Suprapubic skin (tissue), 4 donors: ENCODE measurements around the gene HACD4.

Experiments used
- CTCF ChIP-seq, 2 donors: fragments of 200-600 bp in 1 of 2; fragments of 450-650 bp in 1 of 2; sonication (generic) in 1 of 2; IDR thresholded peaks; one replicate each; pipeline ENCODE4 v1.5.1; 2016 to 2019; ENCODE audit warnings: antibody characterized with exemption in 2 of 2, mild to moderate bottlenecking in 1 of 2, moderate library complexity in 1 of 2
- EP300 ChIP-seq: sonication (generic); formaldehyde crosslinking; IDR thresholded peaks from one replicate; pipeline ENCODE4 v1.6.1; 2017; ENCODE audit warnings: antibody characterized with exemption
- POLR2A ChIP-seq, 2 donors: fragments of 450-650 bp; IDR thresholded peaks; one replicate each; pipeline ENCODE4 v1.6.1; 2017; ENCODE audit warnings: antibody characterized with exemption in 2 of 2, mild to moderate bottlenecking in 2 of 2, moderate library complexity in 2 of 2
- POLR2AphosphoS5 ChIP-seq, 3 donors: sonication (generic); formaldehyde crosslinking; IDR thresholded peaks; one replicate each; pipeline ENCODE4 v1.6.1; 2017; ENCODE audit warnings: antibody characterized with exemption in 3 of 3

GRCh38 chr9:21002040-21002439, 29.4 kb downstream of the HACD4 start:
- TF ChIP-seq POLR2A (IDR thresholded peaks at IDR 0.05) (no peak), CTCF (IDR thresholded peaks at IDR 0.05) (no peak), EP300 (no peak), POLR2AphosphoS5 (IDR thresholded peaks at IDR 0.05) (no peak)
